MM.1S (cell line): ENCODE data around the gene PBX4.

Experiments used
- DNase-seq: peaks from one replicate; pipeline ENCODE4 v3.0.0-alpha.2; 2015
- H2AFZ ChIP-seq: fragments of 300-600 bp; sonication (generic); 2 replicates; pipeline ENCODE4 v1.6.0; 2016; ENCODE audit warnings: antibody characterized with exemption, low read length
- H3F3A ChIP-seq: fragments of 300-600 bp; sonication (generic); 2 replicates; pipeline ENCODE4 v1.6.1; 2016; ENCODE audit warnings: mild to moderate bottlenecking, antibody characterized with exemption, low read length, moderate library complexity, mixed read lengths; ENCODE audit not compliant: insufficient read depth
- H3K27ac ChIP-seq: fragments of 300-600 bp; sonication (generic); 2 replicates; pipeline ENCODE4 v1.5.1; 2016; ENCODE audit warnings: mild to moderate bottlenecking, low read length
- H3K27me3 ChIP-seq: fragments of 300-600 bp; sonication (generic); replicated peaks from 2 replicates; pipeline ENCODE4 v1.6.0; 2016; ENCODE audit warnings: low read length; ENCODE audit not compliant: insufficient read depth
- H3K36me3 ChIP-seq: fragments of 300-600 bp; sonication (generic); replicated peaks from 2 replicates; pipeline ENCODE4 v1.6.1; 2016; ENCODE audit warnings: mild to moderate bottlenecking, low read length, mixed read lengths; ENCODE audit not compliant: insufficient read depth
- H3K4me1 ChIP-seq: fragments of 300-600 bp; sonication (generic); 2 replicates; pipeline ENCODE4 v1.6.1; 2016; ENCODE audit warnings: low read length, mixed read lengths
- H3K4me2 ChIP-seq: fragments of 300-600 bp; sonication (generic); 2 replicates; pipeline ENCODE4 v1.6.0; 2016; ENCODE audit warnings: low read depth, low read length
- H3K4me3 ChIP-seq: fragments of 300-600 bp; sonication (generic); 2 replicates; pipeline ENCODE4 v1.5.1; 2016; ENCODE audit warnings: low read length, mixed read lengths
- H3K79me2 ChIP-seq: fragments of 300-600 bp; sonication (generic); 2 replicates; pipeline ENCODE4 v1.6.1; 2016; ENCODE audit warnings: mixed run types, low read length, mixed read lengths
- H3K9ac ChIP-seq: fragments of 300-600 bp; sonication (generic); 2 replicates; pipeline ENCODE4 v1.6.1; 2016; ENCODE audit warnings: low read length, mixed read lengths
- H3K9me2 ChIP-seq: fragments of 300-600 bp; sonication (generic); replicated peaks from 2 replicates; pipeline ENCODE4 v1.6.1; 2016; ENCODE audit warnings: mild to moderate bottlenecking, low read length, mixed read lengths; ENCODE audit not compliant: insufficient read depth
- H3K9me3 ChIP-seq: fragments of 300-600 bp; sonication (generic); replicated peaks from 2 replicates; pipeline ENCODE4 v1.6.1; 2016; ENCODE audit warnings: mild to moderate bottlenecking, low read length, mixed read lengths; ENCODE audit not compliant: insufficient read depth
- H4K20me1 ChIP-seq: fragments of 300-600 bp; sonication (generic); 2 replicates; pipeline ENCODE4 v1.6.1; 2016; ENCODE audit warnings: mild to moderate bottlenecking, low read length, moderate library complexity, mixed read lengths; ENCODE audit not compliant: insufficient read depth
- EZH2 ChIP-seq: fragments of 300-600 bp; sonication (generic); optimal IDR thresholded peaks from 2 replicates; pipeline ENCODE3; 2017; ENCODE audit warnings: low read depth, mild to moderate bottlenecking, antibody characterized with exemption, low read length, mixed read lengths
- EZH2phosphoT487 ChIP-seq: fragments of 300-600 bp; sonication (generic); IDR thresholded peaks from 2 replicates; pipeline ENCODE4 v1.6.1; 2018; ENCODE audit warnings: antibody characterized with exemption, low read length
- TF ChIP-seq, protein P1 (sequence below): fragments of 300-600 bp; sonication (generic); IDR thresholded peaks from 2 replicates; pipeline ENCODE4 v1.5.1; 2016; ENCODE audit warnings: antibody characterized with exemption, low read length, mixed read lengths

Gene PBX4

DNA sequence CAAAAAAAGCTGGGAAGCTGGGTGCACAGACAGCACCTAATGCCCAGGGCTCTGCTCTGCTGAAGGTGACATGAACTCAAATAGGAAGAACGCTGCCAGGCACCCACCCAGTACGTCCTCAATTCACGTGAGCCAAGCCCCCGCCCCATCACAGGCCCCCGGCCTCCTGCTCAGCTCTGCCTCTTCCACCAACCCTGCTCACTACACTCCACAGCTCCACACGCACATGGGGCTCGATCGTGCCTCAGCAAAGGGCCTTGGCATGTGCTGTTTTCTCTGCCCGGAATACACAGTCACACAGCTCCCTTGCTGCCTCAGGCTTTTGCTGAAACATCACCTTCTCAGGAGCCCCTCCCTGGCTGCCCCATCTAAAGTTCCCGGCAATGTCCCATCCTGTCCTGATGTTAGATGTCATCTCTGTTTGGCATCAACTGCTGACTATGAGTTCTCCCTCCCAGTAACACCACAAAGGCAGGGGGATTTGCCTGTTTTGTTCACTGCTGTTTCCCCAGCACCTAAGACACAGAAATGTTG lies 42.7 kb upstream of the PBX4 start:
- no peaks in the 10 kb centered on the region for H3F3A ChIP-seq
- no peak overlapping the region for H3K9ac ChIP-seq
- H3K4me1 ChIP-seq = 0 out of 2 replicates have a peak, but pooled peaks cover 6% of the 10 kb centered on the region
- no peaks in the 10 kb centered on the region for H3K9me2 ChIP-seq
- TF ChIP-seq EZH2 (no peak), EZH2phosphoT487 (no peak)
- TF ChIP-seq, protein P1, sequence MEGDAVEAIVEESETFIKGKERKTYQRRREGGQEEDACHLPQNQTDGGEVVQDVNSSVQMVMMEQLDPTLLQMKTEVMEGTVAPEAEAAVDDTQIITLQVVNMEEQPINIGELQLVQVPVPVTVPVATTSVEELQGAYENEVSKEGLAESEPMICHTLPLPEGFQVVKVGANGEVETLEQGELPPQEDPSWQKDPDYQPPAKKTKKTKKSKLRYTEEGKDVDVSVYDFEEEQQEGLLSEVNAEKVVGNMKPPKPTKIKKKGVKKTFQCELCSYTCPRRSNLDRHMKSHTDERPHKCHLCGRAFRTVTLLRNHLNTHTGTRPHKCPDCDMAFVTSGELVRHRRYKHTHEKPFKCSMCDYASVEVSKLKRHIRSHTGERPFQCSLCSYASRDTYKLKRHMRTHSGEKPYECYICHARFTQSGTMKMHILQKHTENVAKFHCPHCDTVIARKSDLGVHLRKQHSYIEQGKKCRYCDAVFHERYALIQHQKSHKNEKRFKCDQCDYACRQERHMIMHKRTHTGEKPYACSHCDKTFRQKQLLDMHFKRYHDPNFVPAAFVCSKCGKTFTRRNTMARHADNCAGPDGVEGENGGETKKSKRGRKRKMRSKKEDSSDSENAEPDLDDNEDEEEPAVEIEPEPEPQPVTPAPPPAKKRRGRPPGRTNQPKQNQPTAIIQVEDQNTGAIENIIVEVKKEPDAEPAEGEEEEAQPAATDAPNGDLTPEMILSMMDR = no peak
- no peaks in the 10 kb centered on the region for H4K20me1 ChIP-seq
- H3K9me3 ChIP-seq = no peaks in the 10 kb centered on the region
- no peak overlapping the region; the same call in 1 of the 2 replicates for H3K4me3 ChIP-seq
- peaks cover 37% of the 10 kb centered on the region for H3K79me2 ChIP-seq
- H2AFZ ChIP-seq = no peak overlapping the region
- no peak for DNase-seq
- H3K27me3 ChIP-seq = no peaks in the 10 kb centered on the region
- H3K36me3 ChIP-seq = peaks cover 5% of the 10 kb centered on the region; the same call in 1 of the 2 replicates
- H3K4me2 ChIP-seq = no peak overlapping the region
- H3K27ac ChIP-seq = no peak overlapping the region

DNA sequence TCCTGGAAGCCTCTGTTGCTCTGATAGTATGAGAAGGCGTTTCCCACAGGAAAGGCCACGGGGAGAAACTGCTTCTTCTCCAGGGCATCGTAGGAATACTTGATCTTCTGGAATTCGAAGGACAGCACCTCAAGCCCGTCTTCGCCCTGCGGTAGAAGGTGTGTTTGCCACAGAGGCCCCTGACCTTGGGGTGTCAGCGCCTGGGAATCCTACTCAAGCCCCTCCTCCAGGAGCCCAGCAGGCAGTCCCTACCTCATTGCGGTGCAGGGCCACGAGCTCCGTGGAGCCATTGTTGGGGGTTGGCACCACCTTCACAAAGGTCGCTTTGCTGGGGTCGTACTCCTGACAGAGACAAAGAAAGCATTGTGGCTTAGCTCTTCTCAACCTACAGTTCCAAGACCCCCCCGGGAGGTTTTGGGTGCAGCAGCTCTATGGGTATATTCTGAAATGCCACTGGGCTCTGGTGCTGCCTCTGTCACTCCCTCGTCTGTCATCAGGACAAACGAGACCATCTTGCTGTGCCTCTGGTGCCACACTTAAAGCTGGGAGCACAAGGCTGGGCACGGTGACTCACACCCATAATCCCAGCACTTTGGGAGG lies 41.3 kb upstream of the PBX4 start:
- H3K9ac ChIP-seq = no peak overlapping the region
- no peak overlapping the region for H3K4me3 ChIP-seq
- no peaks in the 10 kb centered on the region for H4K20me1 ChIP-seq
- no peaks in the 10 kb centered on the region for H3K9me3 ChIP-seq
- no peaks in the 10 kb centered on the region for H3K9me2 ChIP-seq
- 0 out of 2 replicates have a peak, but pooled peaks cover 6% of the 10 kb centered on the region for H3K4me1 ChIP-seq
- TF ChIP-seq EZH2 = no peak
- TF ChIP-seq EZH2phosphoT487 = no peak
- H3F3A ChIP-seq = no peaks in the 10 kb centered on the region
- no peak overlapping the region for H3K27ac ChIP-seq
- peaks cover 5% of the 10 kb centered on the region; the same call in 1 of the 2 replicates for H3K36me3 ChIP-seq
- no peak overlapping the region for H2AFZ ChIP-seq
- H3K27me3 ChIP-seq = no peaks in the 10 kb centered on the region
- no peak overlapping the region for H3K4me2 ChIP-seq
- H3K79me2 ChIP-seq = peaks cover 37% of the 10 kb centered on the region
- DNase-seq = no peak

DNA sequence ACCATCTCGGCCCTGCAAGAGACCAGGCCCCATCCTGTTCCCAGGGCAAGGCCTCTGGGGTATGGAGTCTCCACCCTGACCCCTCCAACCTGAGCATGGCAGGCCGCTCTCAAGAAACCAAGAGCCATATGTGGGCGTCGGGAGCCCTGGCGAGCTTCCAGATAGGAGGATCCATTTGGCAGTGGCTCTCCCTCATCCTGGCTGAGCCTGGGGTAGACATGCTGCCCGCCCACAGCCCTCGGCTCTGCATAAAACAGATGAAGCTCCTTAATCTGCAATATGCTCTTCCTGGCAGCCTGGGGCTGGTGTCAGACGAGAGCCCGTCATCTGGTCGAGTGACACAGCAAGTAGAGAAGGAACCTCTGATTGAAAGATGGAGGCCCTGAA lies 38.9 kb upstream of the PBX4 start:
- H3K79me2 ChIP-seq = peaks cover 28% of the 10 kb centered on the region
- H3K9me3 ChIP-seq = no peaks in the 10 kb centered on the region
- H3K27ac ChIP-seq = no peak overlapping the region
- H3K4me2 ChIP-seq = no peak overlapping the region
- H3K36me3 ChIP-seq = peaks cover 5% of the 10 kb centered on the region; the same call in 1 of the 2 replicates
- H4K20me1 ChIP-seq = no peaks in the 10 kb centered on the region
- no peaks in the 10 kb centered on the region for H3F3A ChIP-seq
- TF ChIP-seq, protein P1 = no peak
- no peak for TF ChIP-seq EZH2
- no peak for TF ChIP-seq EZH2phosphoT487
- DNase-seq = no peak
- no peaks in the 10 kb centered on the region for H3K9me2 ChIP-seq
- H3K4me1 ChIP-seq = 0 out of 2 replicates have a peak, but pooled peaks cover 2% of the 10 kb centered on the region
- H3K27me3 ChIP-seq = no peaks in the 10 kb centered on the region
- no peak overlapping the region for H2AFZ ChIP-seq
- H3K4me3 ChIP-seq = no peak overlapping the region
- no peak overlapping the region for H3K9ac ChIP-seq
